Measurements from ENCODE around the gene CRB3.
"Not testable (repeated sequence)": the region's sequence is repeated elsewhere in the genome, so short reads cannot be mapped to it uniquely, and the experiment has no call there.

The CRB3 gene

DNA sequence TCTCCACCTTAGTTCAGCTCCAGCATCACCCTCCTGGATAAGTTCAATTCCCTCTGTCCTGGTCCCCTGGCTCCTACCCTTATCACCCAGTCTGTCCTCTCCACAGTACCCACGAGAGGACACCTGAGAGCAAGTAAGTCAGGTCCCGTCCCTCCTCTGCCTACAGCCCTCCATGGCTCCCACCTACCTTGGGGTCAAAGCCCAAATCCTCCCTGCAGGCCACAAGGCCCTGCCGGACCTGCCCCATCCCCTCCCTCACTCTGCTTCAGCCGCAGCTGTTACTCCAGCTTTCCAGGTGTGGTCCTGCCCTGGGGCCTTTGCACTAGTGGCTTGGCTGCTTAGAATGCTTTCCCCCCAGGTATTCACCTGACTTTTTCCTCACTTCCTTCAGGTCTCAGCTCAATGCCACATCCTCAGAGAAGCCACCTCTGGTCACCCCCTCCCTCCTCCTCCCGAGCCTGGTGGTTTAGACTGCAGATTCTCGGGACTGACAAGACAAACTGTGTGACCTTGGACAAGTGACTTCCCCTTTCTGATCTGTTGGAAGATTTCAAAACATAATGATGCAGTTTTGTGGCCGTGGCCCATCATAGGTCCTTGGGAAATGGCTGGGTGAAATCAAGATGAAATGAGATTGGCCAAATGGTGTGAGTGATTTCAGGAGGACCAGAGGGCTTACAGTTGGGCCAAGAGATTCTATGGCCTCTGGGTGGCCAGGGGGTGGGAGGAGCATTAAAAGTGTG lies 34.4 kb downstream of the CRB3 start:
- TF ChIP-seq, protein P1, sequence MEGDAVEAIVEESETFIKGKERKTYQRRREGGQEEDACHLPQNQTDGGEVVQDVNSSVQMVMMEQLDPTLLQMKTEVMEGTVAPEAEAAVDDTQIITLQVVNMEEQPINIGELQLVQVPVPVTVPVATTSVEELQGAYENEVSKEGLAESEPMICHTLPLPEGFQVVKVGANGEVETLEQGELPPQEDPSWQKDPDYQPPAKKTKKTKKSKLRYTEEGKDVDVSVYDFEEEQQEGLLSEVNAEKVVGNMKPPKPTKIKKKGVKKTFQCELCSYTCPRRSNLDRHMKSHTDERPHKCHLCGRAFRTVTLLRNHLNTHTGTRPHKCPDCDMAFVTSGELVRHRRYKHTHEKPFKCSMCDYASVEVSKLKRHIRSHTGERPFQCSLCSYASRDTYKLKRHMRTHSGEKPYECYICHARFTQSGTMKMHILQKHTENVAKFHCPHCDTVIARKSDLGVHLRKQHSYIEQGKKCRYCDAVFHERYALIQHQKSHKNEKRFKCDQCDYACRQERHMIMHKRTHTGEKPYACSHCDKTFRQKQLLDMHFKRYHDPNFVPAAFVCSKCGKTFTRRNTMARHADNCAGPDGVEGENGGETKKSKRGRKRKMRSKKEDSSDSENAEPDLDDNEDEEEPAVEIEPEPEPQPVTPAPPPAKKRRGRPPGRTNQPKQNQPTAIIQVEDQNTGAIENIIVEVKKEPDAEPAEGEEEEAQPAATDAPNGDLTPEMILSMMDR (conservative IDR thresholded peaks at IDR 0.05; ENCODE audit: low read depth): no peak
- CTCF ChIA-PET: no interaction called here
- no peak for DNase-seq (ENCODE audit: low spot score)
- H3K27ac ChIP-seq: no peak overlapping the region
- POLR2A ChIA-PET (ENCODE audit: low non-redundant PET): no interaction called here

GRCh38 chr19:6499052-6499790 lies 35.1 kb downstream of the CRB3 start:
- TF ChIP-seq, protein P1 (conservative IDR thresholded peaks at IDR 0.05; ENCODE audit: low read depth): no peak
- POLR2A ChIA-PET (ENCODE audit: low non-redundant PET): no interaction called here

DNA sequence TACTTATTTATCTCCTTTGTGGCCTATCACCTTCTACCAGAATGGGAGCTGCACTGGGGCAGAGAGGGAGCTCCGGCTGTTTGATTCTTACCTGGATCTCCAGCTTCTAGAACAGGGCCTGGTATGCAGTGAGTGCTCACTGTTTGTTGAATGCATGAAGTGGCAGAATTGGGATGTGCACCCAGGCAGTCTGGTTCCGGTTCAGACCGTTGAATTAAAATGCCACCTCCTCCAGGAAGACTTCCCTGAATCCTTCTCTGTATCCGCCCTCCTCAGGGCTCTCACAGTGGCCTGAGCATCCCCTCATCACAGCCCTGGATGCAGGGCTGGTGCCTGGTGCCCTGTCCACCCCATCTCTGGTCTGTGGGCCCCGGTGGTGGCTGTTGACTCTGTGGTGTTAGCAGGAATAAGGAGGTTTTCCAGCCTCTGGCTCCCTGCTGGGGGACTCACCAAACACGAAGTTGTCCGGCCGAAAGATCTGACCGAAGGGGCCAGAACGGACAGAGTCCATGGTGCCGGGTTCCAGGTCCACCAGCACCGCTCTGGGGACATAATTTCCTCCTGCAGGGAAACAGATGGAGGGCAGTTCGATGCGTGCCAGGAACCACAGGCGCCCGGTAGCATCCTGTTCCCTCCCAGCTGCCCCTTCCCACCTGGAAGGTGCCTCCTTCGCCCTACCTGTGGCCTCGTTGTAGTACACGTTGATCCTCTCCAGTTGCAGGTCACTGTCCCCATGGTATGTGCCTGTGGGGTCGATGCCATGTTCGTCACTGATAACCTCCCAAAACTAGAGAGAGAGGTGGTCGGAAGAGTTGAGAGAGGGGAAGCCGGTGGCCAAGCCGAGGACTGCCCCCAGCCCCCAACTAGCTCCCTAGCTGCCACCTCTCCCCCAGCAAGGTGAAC lies 37.0 kb downstream of the CRB3 start:
- H3K27ac ChIP-seq: no peak overlapping the region
- TF ChIP-seq, protein P1 (conservative IDR thresholded peaks at IDR 0.05; ENCODE audit: low read depth): no peak
- ChIA-PET POLR2A (ENCODE audit: low non-redundant PET) (no interaction called here), CTCF (interaction anchor here (0.6 kb wide), 1 partner anchor 854 kb away, joined by 4 read pairs; no protein-coding TSS in a partner anchor)
- no peak for DNase-seq (ENCODE audit: low spot score)

More at GRCh38 chr19:6499052-6499790, 35.1 kb downstream of the CRB3 start:
- CTCF ChIA-PET: interaction anchor here (0.6 to 1.0 kb wide), 2 partner anchors 280 to 1697 kb away, joined by 3 to 4 read pairs; no protein-coding TSS in a partner anchor
- H3K27ac ChIP-seq: no peak overlapping the region
- no peak for DNase-seq (ENCODE audit: low spot score)

DNA sequence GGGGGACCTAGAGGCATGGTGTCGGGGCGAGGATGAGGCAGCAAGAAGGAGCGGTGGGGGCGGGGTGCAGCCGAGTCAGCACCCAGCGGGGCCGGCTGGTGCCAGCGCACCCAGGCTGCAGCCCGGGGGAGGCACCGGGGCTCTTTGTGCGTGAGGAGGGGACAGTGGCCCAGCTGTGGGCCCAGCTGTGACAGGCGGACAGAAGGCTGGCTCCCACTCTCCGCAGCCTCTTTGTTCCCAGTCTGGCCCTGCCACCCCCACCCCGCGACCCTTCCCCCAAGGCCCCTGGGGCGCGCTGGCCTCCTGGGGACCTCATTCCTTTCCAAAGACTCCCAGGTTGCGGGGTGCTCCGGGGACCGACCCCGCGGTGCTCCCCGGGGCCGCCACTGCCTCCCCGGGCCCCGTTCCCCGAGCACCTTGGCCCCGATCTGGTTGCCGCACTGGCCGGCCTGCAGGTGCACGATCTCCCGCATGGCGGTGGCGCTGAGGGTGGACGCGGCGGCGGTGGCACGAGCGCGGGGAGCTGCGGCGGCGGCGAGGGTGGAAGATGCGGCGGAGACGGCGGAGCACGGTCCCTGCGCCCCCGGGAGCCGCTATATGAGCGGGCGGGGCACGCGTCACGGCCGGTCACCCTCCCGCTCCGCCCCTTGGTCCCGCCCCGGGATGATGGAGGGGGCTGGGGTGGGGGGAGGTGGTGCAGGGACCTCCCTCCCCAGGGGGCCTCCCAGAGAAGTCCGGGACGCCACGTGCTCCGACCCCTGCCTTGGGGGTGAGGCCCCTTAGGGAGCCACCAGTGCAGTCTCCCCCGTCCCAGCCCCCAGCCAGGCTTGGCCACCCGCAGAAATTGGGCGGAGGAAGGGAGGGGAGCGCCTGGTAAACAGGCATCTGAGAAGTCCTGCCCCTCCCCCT lies 37.9 kb downstream of the CRB3 start, which contains the start of gene TUBB4A:
TSS of gene TUBB4A (minus strand) at position 570 of the 909 bp plus-strand sequence. CDS start at position 473, 97 bp downstream.
- no peak for DNase-seq (ENCODE audit: low spot score)
- H3K27ac ChIP-seq: no peak within 1 kb of the TSS
- POLR2A ChIA-PET (ENCODE audit: low non-redundant PET): no interaction called here
- TF ChIP-seq, protein P1 (conservative IDR thresholded peaks at IDR 0.05; ENCODE audit: low read depth): no peak
- CTCF ChIA-PET: no interaction called here

DNA sequence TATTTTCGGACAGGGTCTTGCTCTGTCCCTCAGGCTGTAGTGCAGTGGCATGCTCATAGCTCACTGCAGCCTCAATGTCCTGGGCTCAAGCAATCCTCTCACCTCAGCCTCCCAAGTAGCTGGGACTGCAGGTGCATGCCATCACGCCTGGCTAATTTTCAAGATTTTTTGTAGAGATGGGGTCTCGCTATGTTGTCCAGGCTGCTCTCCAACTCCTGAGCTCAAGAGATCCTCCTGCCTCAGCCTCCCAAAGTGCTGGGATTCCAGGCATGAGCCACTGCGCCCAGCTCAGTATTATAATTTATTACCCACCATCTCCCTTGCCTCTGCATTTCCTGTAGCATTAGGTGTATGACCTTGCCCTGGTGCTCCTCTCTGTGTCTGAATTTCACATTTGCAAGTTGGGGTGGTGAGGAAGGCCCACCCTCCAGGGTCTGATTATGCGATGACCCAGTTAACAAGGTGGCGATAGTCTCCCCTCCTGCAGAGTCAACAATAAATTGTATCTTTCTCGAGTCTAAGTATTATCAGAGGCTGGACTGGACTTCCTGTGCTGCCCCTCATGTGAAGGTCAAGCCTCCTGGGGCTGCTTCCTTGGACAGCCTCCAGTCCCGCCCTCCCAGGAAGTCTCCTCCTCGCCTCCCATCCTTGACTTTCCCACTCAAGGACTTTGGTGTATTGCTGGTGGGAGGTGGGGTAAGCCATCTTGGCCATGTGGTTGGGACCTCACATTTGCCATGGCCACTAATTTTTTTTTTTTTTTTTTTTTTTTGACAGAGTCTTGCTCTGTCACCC lies 39.5 kb downstream of the CRB3 start:
- ChIA-PET CTCF (interaction anchor here (0.6 to 0.7 kb wide), 2 partner anchors 149 to 176 kb away, joined by 3 read pairs; no protein-coding TSS in a partner anchor), POLR2A (ENCODE audit: low non-redundant PET) (interaction anchor here (0.6 kb wide), 1 partner anchor 66 kb away, joined by 3 read pairs; no protein-coding TSS in a partner anchor)

GRCh38 chr19:6508028-6508771 lies 44.1 kb downstream of the CRB3 start:
- POLR2A ChIA-PET (ENCODE audit: low non-redundant PET); DNase-seq (ENCODE audit: low spot score); CTCF ChIA-PET; H3K27ac ChIP-seq: not testable (repeated sequence)

More for the DNA sequence above, 39.5 kb downstream of the CRB3 start:
- TF ChIP-seq, protein P1 (conservative IDR thresholded peaks at IDR 0.05; ENCODE audit: low read depth): no peak
- no peak for DNase-seq (ENCODE audit: low spot score)
- H3K27ac ChIP-seq: no peak overlapping the region
